ENCODE results near the gene AFAP1L1.
"Not testable (repeated sequence)": the region's sequence is repeated elsewhere in the genome, so short reads cannot be mapped to it uniquely, and the experiment has no call there.

Gene AFAP1L1

GRCh38 chr5:149262315-149262714 lies 9.3 kb upstream of the AFAP1L1 start:
- no peak for DNase-seq

- no peak for DNase-seq
These were observed 7.1 kb upstream of the AFAP1L1 start for GRCh38 chr5:149264439-149265067.

DNA sequence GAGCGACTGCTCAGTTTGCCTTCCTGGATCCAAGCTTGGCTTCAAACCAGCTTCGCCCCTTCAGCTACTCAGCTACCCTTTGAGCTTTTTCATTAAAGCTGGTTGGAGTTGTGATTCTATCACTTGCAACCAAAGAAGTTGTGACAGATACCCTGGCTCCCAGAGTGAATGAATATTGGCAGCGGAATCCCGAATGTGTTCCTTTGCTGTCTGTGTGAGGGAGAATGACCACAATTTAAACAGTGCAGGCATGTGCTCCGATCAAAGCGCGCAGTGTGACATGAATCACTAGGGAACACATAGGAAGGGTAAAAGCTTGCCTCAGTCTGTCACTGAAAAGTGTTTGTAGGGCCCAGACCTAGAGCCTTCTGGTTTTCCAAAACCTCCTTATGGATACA lies 6.6 kb upstream of the AFAP1L1 start:
- no peak for DNase-seq

GRCh38 chr5:149265597-149265996 lies 6.1 kb upstream of the AFAP1L1 start:
- no peak for DNase-seq

GRCh38 chr5:149267241-149267973 lies 4.3 kb upstream of the AFAP1L1 start:
- DNase-seq = no peak

- DNase-seq = peak; percentile 8
These were observed 2.6 kb upstream of the AFAP1L1 start for GRCh38 chr5:149268928-149269557.

- DNase-seq = no peak
These were observed 404 bp upstream of the AFAP1L1 start for GRCh38 chr5:149271195-149271715.

DNA sequence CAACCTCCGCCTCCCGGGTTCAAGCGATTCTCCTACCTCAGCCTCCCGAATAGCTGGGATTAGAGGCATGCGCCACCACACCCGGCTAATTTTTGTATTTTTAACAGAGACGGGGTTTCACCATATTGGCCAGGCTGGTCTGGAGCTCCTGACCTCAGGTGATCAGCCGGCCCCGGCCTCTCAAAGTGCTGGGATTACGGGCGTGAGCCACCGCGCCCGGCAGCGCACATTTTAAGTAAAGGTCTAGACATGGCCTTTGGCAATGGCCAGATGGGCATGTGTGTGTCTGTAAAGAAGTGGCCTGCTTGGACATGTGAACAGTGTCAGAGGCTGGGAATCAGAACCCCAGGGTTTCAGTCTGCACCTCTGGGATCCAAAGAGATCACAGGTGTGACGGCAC lies 1.1 kb downstream of the AFAP1L1 start:
- not testable (repeated sequence) for DNase-seq

- DNase-seq = no peak
These were observed 1.6 kb downstream of the AFAP1L1 start for GRCh38 chr5:149273237-149273636.

DNA sequence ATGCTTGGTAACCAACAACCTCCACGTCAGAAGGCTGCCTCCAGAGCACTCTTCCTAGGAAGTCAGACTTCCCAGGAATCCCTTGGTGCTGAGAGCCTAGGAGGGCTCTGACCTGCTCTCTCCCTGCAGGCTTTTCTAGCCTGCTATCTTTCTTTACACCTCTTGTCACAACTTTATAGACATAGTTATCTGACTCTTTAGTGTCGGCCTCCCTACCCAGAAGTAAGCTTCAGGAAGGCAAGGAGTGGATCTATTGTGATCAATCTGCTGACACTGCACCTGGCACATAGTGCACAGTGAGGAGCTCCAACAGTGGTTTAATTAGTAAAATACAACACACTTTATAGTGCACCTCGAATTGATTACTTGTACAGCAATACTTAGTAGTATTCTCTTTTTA lies 2.3 kb downstream of the AFAP1L1 start:
- DNase-seq = no peak

- DNase-seq = no peak
These were observed 3.3 kb downstream of the AFAP1L1 start for GRCh38 chr5:149274939-149275338.

- DNase-seq = no peak
These were observed 6.1 kb downstream of the AFAP1L1 start for GRCh38 chr5:149277801-149278200.

- DNase-seq = no peak
These were observed 7.0 kb downstream of the AFAP1L1 start for GRCh38 chr5:149278451-149279210.

DNA sequence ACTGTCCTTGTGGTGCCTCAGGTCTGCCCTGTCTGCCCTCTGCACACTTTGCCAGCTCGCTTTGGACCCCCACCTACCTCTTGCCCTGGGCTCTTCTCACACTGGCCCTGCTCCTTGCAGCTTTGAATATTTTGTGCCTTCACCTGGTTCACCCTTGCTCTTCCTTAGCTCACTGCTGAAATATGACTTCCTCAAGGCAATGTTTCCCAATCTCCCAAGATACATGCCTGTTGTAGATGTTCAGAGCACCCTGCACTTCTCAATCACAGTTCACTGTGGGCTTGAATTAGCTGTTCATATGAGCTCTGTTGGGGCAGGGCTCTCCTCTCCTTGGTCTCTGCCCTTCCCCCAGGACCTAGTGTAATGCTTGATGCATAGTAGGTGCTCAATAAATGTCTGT lies 8.0 kb downstream of the AFAP1L1 start:
- no peak for DNase-seq

DNA sequence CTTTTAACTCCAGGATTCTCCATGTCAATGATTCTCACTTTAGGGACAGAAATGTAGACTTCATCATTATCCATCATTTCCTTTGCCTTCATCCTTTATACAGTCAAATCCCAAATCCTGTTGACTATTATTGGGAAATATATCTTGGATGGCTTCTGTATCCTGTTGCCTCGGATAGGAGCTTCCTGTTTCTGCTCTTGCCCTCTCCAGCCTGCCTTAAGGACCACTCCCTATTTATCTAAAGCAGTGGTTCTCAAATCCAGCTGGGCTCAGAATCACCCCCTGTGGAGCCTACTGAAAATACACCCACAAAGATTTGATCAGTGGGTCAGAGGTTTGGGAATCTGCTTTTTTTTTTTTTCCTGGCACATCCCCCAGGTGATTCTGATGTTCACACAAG lies 8.5 kb downstream of the AFAP1L1 start:
- DNase-seq = no peak

GRCh38 chr5:149280802-149281201 lies 9.1 kb downstream of the AFAP1L1 start:
- no peak for DNase-seq

- no peak for DNase-seq
These were observed 10.6 kb downstream of the AFAP1L1 start for GRCh38 chr5:149282027-149282965.

DNA sequence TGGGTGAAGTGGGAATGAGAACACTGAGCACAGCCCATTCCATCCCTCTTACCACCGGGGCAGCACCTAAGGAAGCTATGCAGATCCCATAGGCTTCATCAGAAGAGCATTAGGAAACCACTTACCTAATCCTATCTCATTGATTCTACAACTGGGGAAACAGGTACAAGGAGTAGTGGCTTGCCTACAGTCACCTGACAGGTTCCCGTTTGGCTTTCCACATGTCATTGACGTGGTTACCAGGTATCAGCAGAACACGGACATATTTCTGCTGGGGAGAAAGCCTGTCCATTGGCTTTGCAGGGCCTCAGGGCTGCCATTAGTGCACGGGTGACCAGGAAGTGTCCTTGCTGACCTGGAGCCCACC lies 11.3 kb downstream of the AFAP1L1 start:
- DNase-seq = no peak

DNA sequence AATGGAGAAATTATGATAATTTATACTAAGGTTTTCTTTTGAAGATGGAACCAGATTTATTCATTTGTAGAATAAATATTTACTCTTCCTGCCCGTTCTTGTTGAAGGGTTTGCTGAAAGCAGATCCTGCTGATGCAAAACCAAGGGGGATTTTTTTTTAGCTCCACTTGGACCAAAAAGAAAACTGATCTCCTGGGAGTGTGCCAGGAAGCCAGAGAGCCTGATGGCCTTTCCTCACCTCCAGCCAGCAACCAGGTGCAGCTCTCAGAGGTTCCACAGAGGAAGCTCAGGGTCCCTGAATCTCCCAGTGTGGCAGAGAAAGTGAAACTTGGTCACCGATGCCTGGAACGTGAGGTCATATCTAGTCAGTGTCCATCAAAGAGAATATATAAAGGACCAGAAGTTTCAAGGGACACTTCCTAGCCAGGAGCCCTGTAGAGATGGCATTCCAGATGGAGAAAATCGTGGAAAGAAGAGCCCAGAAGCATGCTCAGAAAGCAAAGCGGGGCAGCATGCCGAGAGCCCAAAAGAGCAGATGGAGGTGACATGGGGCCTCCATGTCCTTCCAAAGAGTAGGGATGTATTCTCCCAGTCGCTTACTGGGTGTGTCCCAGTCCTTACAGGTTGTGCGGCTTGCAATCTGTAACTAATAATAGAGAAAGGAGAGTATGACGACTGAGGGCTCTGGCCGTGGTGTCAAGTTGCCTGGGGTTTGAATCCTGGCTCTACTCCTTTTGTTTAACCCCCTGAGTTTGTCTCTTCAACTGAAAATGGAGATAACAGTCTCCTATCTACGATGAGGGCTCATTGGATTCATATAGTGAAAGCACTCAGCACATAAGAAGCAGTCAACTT lies 12.2 kb downstream of the AFAP1L1 start:
- peak; percentile 69 for DNase-seq

DNA sequence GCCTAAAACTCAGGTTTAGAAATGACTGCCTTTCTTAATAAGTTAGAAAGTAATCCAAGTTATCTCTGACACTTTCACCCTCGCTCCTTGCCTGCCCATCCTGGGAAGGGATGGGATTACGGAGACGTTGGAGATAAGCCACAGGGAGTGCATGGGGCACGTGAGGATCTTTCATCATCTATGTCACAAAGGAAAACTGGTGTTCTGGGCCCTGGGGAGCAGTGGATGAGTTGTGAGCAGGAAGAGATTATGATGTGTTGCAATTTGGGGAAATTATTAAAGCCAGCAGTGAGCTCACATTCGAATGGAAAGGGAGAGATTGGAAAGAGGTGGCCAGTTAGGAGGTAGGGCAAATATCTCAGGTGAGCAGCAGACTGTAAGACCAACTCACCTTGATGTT lies 12.8 kb downstream of the AFAP1L1 start:
- no peak for DNase-seq

DNA sequence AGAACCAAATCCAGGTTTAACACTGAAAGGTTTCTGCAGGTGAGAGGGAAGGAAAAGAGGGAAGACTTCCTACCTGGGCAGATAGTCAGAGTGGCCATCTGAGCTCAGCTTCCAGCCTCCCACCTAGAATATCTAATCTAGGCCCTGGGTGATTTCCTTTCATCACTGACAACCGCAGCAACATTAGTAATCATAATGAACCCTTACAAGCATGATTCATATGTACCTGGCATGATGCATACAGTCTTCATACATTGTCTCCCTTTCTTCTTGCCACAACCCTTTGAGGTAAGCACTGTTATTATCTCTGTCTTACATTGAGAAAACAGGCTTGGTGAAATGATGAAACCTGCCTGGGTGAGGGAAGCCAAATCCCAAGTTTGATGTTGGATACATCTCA lies 13.5 kb downstream of the AFAP1L1 start:
- DNase-seq = no peak
